Ectodermal cell (in vitro differentiated cells): ENCODE data around the gene WBP2.

ENCODE experiments used
- H3K27ac ChIP-seq: 2 replicates; pipeline ENCODE4 v1.7.0; 2013; ENCODE audit warnings: mild to moderate bottlenecking, low read depth, low read length; ENCODE audit not compliant: insufficient read depth, poor library complexity, severe bottlenecking
- H3K27me3 ChIP-seq: 2 replicates; pipeline ENCODE4 v1.7.0; 2013; ENCODE audit warnings: mild to moderate bottlenecking, low read length; ENCODE audit not compliant: insufficient read depth, control insufficient read depth, poor library complexity, severe bottlenecking
- H3K36me3 ChIP-seq: one replicate; pipeline ENCODE4 v1.7.0; 2013; ENCODE audit warnings: low read length; ENCODE audit not compliant: control insufficient read depth, insufficient read depth
- H3K4me1 ChIP-seq: one replicate; pipeline ENCODE4 v1.7.0; 2013; ENCODE audit warnings: low read length; ENCODE audit not compliant: control insufficient read depth, insufficient read depth
- H3K4me3 ChIP-seq: 2 replicates; pipeline ENCODE4 v1.7.0; 2013; ENCODE audit warnings: low read depth, low read length, control low read depth; ENCODE audit not compliant: insufficient read depth
- H3K9me3 ChIP-seq: 2 replicates; pipeline ENCODE4 v1.7.0; 2013; ENCODE audit warnings: mild to moderate bottlenecking, low read length, moderate library complexity; ENCODE audit not compliant: control insufficient read depth
- WGBS, 2 experiments: methylation state at CpG; one replicate each; pipeline ENCODE4 v1.1.7; 2013; ENCODE audit warnings: missing lambda C conversion rate in 2 of 2; 5-methylcytosine and 5-hydroxymethylcytosine counted together

Gene WBP2

DNA sequence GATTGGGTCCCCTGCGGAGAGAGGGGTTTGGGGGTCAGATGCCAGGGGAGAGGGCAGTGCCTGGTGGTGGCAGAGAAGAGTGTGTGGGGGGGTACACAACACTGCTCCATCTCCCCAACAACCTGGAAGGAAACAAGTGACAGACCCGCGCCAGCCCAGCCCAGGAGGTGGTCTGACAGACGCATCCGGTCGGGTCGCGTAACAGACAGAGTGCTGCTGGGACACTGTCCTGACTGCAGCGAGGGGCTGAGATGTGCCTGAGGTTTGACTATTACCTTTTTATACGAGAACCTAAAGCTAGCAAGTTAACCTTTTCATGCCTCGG is 27.1 kb downstream of the WBP2 start:
- Histone ChIP-seq H3K36me3 (peaks cover 12% of the 10 kb centered on the region), H3K27ac (peak overlapping the region; percentile 67), H3K27me3 (no peaks in the 10 kb centered on the region), H3K4me1 (peaks cover 30% of the 10 kb centered on the region), H3K9me3 (no peaks in the 10 kb centered on the region), H3K4me3 (no peak overlapping the region)
- 72% methylated on average over 11 of the region's 11 CpGs for WGBS, 2 experiments

DNA sequence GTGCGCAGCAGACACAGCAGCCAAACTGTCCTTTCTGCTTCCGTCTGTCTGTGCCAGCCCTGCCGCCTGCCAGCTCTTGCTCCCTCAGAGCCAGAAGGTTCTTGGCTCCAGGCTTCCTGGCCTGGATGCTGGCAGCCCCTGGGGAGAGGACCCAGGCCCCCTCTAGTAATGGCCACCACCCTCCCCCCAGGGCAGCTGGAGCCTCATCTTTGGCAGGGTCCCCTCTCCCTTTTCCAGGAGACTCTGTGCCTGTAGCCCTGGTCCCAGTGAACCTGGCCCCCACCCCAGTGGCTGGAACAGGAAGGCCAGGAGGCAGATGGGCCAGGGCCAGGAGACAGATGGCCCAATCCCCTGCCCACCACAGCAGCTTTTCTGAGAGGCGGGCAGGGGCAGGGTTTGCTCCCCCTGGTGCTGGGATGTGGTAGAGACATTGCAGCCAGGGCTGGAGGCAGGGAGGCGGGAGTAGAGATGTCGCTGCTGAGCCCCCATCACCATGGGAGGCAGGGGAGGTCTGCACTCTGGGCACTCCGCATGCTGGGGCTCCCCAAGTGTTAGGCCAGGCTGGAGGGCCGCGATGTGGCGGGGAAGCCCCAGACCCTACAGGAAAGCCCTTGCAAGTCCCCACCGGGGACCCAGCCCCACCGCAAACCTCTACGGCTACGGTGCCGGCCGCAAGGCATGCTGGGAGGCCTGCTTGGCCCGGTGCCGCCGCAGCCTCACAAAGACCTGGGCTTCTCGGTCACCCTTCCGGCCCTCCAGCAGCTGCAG is 27.6 kb downstream of the WBP2 start:
- Histone ChIP-seq H3K27ac (peak overlapping the region; percentile 67), H3K36me3 (peaks cover 17% of the 10 kb centered on the region), H3K27me3 (no peaks in the 10 kb centered on the region), H3K9me3 (no peaks in the 10 kb centered on the region), H3K4me3 (peak overlapping the region; percentile 20), H3K4me1 (peaks cover 24% of the 10 kb centered on the region)
- 47 to 49% methylated on average over 21 of the region's 21 CpGs for WGBS, 2 experiments

DNA sequence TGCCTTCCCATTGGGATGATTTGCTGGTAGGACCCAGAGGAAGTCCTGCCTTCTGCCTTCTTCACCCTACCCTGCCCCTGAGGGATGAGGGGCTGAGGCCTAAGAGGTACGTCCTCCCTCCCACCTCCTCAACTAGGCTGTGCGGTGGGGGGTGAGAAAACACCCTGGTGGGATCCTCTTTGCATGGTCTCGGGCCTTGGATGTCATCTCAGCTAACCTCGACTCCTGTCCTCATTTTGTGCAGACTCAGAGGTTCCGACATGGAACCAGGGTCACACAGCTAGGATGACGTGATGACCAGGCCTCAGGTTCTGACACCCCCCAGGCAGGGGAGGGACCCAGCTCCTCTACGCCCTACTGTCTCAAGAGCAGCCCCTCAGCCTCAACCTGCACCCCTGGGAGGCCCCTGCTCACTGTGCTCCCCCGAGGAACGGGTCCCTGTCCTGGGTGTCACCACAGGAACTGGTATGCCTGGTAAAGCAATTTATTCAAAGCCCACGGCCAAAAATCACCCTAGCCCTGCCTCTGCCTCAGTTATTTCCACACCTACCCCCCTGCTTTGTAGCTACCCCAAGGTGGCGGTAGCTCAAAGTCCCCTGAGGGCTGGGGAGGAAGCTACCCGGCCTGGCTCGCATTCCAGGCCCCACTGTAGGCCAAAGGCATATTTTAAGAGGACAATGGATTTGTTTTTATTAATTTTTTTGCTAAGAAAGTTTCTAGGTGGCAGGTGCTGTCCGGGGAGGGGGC is 28.4 kb downstream of the WBP2 start:
- peaks cover 24% of the 10 kb centered on the region for H3K4me1 ChIP-seq
- peak overlapping the region; percentile 27 for H3K27ac ChIP-seq
- H3K4me3 ChIP-seq: no peak overlapping the region
- no peaks in the 10 kb centered on the region for H3K9me3 ChIP-seq
- WGBS, 2 experiments: 91 to 92% methylated on average over 14 of the region's 14 CpGs
- peaks cover 25% of the 10 kb centered on the region for H3K36me3 ChIP-seq
- no peaks in the 10 kb centered on the region for H3K27me3 ChIP-seq

DNA sequence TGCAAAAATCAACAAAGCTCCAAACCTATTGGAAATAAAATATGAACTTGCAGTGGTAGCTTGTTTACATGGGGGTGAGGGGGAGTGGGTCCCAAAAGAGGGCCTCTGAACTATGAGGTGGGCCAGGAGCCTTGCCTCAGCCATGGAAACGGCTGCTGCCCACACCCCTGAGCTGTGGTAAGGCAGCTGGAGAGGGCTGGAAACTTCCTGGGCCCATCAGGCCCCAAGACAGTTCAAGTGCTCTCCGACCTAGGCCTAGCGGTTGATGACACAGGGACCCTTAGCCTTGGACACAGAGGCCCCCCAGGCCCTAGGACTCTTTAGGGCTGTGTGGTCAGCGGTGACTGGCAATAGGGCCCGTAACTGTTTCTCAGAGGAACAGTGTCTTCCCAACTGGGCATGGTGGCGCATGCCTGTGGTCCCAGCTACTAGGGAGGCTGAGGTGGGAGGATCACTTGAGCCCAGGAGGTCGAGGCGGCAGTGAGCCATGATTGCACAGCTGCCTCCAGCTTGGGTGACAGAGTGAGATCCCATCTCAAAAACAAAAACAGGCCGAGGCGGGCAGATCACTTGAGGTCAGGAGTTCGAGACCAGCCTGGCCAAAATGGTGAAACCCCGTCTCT is 29.3 kb downstream of the WBP2 start:
- Histone ChIP-seq H3K36me3 (peaks cover 27% of the 10 kb centered on the region), H3K27ac (no peak overlapping the region), H3K9me3 (no peaks in the 10 kb centered on the region), H3K27me3 (no peaks in the 10 kb centered on the region), H3K4me3 (no peak overlapping the region), H3K4me1 (peaks cover 20% of the 10 kb centered on the region)
- 94 to 97% methylated on average over 12 of the region's 12 CpGs for WGBS, 2 experiments

DNA sequence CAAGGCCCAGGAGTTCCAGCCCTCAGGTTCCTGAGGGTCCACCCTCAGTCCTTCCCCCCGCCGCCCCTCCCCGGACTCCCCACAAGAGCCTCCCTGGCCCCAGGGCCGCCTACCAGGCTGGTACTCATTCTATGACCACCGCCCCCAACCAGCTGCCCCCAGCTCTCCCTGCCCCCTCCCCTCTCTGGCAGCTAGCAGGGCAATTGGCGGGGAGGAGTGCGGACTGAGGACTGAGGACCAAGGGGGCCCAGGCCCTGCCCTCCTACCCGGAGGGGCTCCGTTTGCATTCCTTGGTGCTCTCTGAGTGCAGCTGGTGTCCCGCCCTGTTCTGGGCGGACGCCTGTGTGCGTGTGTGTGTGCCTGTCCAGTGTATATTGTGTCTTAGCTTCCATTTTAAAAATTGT is 30.0 kb downstream of the WBP2 start:
- H3K4me1 ChIP-seq: peaks cover 16% of the 10 kb centered on the region
- H3K4me3 ChIP-seq: no peak overlapping the region
- WGBS, 2 experiments: 96% methylated on average over 13 of the region's 13 CpGs
- no peak overlapping the region for H3K27ac ChIP-seq
- H3K36me3 ChIP-seq: peaks cover 34% of the 10 kb centered on the region
- no peaks in the 10 kb centered on the region for H3K27me3 ChIP-seq
- no peaks in the 10 kb centered on the region for H3K9me3 ChIP-seq

DNA sequence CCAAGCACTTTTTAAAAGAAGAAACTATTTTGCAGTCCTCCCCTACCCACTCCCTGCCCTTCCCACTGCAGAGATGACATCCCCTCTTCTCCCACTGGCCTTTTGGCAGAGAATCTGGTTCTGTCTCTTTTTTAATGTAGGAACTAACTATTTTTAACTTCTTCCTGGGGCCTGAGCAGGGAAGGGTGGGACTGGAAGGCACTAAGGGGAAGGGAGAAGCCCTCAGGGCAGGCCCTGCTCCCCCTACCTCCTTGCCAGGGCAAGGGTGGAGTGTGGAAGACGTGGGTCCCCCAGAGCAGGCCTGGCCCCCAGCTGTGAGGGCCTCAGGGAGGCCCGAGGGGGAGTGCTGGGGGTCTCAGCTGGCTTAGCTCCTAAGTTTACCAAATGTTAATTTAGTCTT is 30.5 kb downstream of the WBP2 start:
- 84 to 85% methylated on average over 2 of the region's 2 CpGs for WGBS, 2 experiments
- Histone ChIP-seq H3K36me3 (peaks cover 39% of the 10 kb centered on the region), H3K9me3 (no peaks in the 10 kb centered on the region), H3K4me3 (no peak overlapping the region), H3K27ac (no peak overlapping the region), H3K4me1 (peaks cover 16% of the 10 kb centered on the region), H3K27me3 (no peaks in the 10 kb centered on the region)

DNA sequence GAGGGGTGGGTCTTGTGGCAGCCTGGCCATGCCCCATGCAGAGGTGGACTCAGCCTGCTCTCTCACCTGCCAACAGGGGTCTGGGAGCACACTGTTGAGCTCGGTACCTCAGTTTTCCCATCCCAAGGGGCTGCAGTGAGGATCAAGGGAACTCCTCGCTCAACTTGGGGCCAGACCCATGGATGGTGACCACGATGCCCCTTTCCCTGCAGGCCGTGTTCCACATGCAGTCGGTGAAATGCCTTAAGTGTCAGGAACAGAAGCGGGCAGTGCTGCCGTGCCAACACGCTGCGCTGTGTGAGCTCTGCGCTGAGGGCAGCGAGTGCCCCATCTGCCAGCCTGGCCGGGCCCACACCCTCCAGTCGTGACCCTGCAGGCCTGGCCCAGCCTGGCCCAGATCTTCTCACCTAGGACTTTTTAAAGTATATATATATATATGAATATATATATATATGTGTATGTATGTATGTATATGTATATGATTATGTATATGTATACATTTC is 31.0 kb downstream of the WBP2 start:
- H3K9me3 ChIP-seq: no peaks in the 10 kb centered on the region
- H3K4me3 ChIP-seq: no peak overlapping the region
- peaks cover 16% of the 10 kb centered on the region for H3K4me1 ChIP-seq
- no peaks in the 10 kb centered on the region for H3K27me3 ChIP-seq
- 94 to 95% methylated on average over 13 of the region's 13 CpGs for WGBS, 2 experiments
- peaks cover 43% of the 10 kb centered on the region for H3K36me3 ChIP-seq
- H3K27ac ChIP-seq: no peak overlapping the region

DNA sequence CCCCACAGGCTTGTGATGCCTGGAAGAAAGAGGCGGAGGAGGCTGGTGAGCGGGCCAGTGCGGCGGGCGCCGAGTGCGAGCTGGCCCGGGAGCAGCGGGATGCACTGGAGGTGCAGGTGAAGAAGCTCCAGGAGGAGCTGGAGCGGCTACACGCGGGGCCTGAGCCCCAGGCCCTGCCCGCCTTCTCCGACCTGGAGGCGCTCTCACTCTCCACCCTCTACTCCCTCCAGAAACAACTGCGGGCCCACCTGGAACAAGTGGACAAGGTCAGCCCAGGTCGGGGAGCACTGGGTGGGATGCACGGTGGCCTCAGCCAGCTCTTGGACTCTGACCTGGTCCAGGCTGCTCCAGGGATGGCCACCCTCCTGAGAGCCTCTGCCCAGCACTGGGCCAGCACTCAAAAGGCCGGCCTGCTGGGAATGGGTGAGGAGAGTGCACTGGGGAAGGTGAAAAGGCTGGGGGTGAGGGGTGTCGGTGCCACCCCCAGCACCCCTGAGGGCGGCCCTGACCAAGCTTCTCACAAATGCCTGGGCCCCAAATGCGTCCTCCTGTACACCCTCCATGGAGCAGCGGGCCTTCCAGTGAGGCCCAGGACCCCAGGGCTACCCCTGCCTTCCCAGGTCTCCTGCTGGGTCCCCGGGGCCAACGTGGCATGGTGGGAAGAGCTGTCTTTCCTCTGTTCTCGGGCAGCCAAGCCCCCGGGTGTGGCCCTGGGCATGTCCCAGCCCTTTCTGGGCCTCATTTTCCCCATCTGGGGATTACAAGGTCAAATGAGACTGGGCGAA is 31.7 kb downstream of the WBP2 start:
- 96% methylated on average over 28 of the region's 28 CpGs for WGBS, 2 experiments
- Histone ChIP-seq H3K9me3 (no peaks in the 10 kb centered on the region), H3K36me3 (peaks cover 50% of the 10 kb centered on the region), H3K4me1 (peaks cover 15% of the 10 kb centered on the region), H3K4me3 (no peak overlapping the region), H3K27ac (no peak overlapping the region), H3K27me3 (no peaks in the 10 kb centered on the region)

DNA sequence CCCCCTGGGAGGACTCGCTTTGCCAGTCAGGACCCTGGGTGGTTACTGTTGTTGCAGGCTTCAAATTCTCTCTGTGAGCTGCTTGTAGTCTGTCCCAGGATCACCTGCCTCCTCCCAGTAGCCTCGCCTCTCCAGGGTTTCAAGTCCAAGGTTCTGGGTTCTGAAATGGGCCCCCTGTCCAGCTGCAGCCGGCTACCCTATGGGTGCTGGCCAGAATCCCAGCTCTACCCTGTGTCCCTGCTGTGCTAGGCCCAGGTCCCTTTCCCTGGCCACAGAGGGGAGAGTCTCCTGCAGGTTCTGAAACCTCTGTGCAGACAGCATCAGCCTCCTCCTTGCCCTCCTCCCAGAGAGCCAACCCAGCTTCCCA is 32.4 kb downstream of the WBP2 start:
- H3K4me3 ChIP-seq: no peak overlapping the region
- no peaks in the 10 kb centered on the region for H3K27me3 ChIP-seq
- H3K4me1 ChIP-seq: peaks cover 9% of the 10 kb centered on the region
- H3K9me3 ChIP-seq: no peaks in the 10 kb centered on the region
- H3K27ac ChIP-seq: no peak overlapping the region
- H3K36me3 ChIP-seq: peaks cover 56% of the 10 kb centered on the region
- 91 to 96% methylated on average over 3 of the region's 3 CpGs for WGBS, 2 experiments
